Esophagus muscularis mucosa (tissue), 4 donors: ENCODE results near the gene DYNC2H1. TPM values are rescaled to one million over a fixed set of nuclear protein-coding genes. Genes with fewer than 3 reads are reported as not detected.

ENCODE experiments used
- DNase-seq: peaks from one replicate; pipeline ENCODE4 v3.0.0-alpha.2; 2017; ENCODE audit errors: extremely low spot score
- H3K27ac ChIP-seq, 4 donors: fragments of 200-600 bp; sonication (generic); replicated peaks in 1 of 4; 1 replicate in 3 of 4; 2 replicates in 1 of 4; pipeline ENCODE4 v1.5.1; 2016 to 2019; ENCODE audit warnings: mild to moderate bottlenecking in 1 of 4
- H3K27me3 ChIP-seq, 4 donors: fragments of 200-600 bp; sonication (generic); one replicate each; pipeline versions ENCODE4 v1.5.1 to v1.6.0; 2016 to 2019
- H3K36me3 ChIP-seq, 4 donors: fragments of 200-600 bp; sonication (generic); one replicate each; pipeline ENCODE4 v1.5.1; 2016 to 2019
- H3K4me1 ChIP-seq, 4 donors: fragments of 200-600 bp; sonication (generic); one replicate each; pipeline ENCODE4 v1.5.1; 2016 to 2019
- H3K4me3 ChIP-seq, 4 donors: fragments of 200-600 bp; sonication (generic); 1 replicate in 2 of 4; 2 replicates in 2 of 4; pipeline ENCODE4 v1.5.1; 2016 to 2019; ENCODE audit warnings: mild to moderate bottlenecking in 4 of 4, moderate library complexity in 1 of 4
- H3K9me3 ChIP-seq, 4 donors: fragments of 200-600 bp; sonication (generic); 1 replicate in 3 of 4; 2 replicates in 1 of 4; pipeline ENCODE4 v1.5.1; 2016 to 2019
- CTCF ChIP-seq, 3 experiments: fragments of 200-600 bp in 2 of 3; fragments of 450-650 bp in 1 of 3; sonication (generic) in 2 of 3; IDR thresholded peaks; one replicate each; pipeline ENCODE4 v1.5.1; 2017 to 2019; ENCODE audit warnings: antibody characterized with exemption in 3 of 3, mild to moderate bottlenecking in 2 of 3, moderate library complexity in 1 of 3
- EP300 ChIP-seq: sonication (generic); formaldehyde crosslinking; IDR thresholded peaks from one replicate; pipeline ENCODE4 v1.6.1; 2017; ENCODE audit warnings: antibody characterized with exemption
- POLR2A ChIP-seq: fragments of 450-650 bp; IDR thresholded peaks from one replicate; pipeline ENCODE4 v1.6.1; 2017; ENCODE audit warnings: antibody characterized with exemption, moderate library complexity, mild to moderate bottlenecking, low read depth
- POLR2AphosphoS5 ChIP-seq, 2 donors: sonication (generic); formaldehyde crosslinking; IDR thresholded peaks; one replicate each; pipeline ENCODE4 v1.6.1; 2017; ENCODE audit warnings: antibody characterized with exemption in 2 of 2
- WGBS: methylation state at CpG from one replicate; pipeline ENCODE4 v1.1.5; 2018; 5-methylcytosine and 5-hydroxymethylcytosine counted together
- intact Hi-C: fragments of 100-400 bp; cut with DNase I; formaldehyde crosslinking; loops from one replicate; pipeline ENCODE4 v1.15.1; 2023
- total RNA-seq, 4 donors: library from RNA; depleted of rRNA; stranded (reverse); fragments of >200 nt; gene quantifications; one replicate each; pipeline versions ENCODE4 v1.1.0 to v1.2.1, GENCODE V29; 2016

DYNC2H1 gene
- total RNA-seq, 4 donors from 2014 or later = 9.2 to 14.5 (median 12.5) TPM

- H3K27me3 ChIP-seq = no peaks in the 10 kb centered on the region
- H3K27ac ChIP-seq = no peak overlapping the region
- no peak for DNase-seq
- no peaks in the 10 kb centered on the region for H3K4me1 ChIP-seq
- H3K9me3 ChIP-seq = no peaks in the 10 kb centered on the region
- peaks cover 0 to 3% (median 0%) of the 10 kb centered on the region in 4 donors for H3K36me3 ChIP-seq
- 85% methylated on average over 1 of the region's 1 CpG for WGBS
- intact Hi-C loops = no loop called here
- TF ChIP-seq CTCF (IDR thresholded peaks at IDR 0.05) = no peak
- no peak for TF ChIP-seq POLR2AphosphoS5 (IDR thresholded peaks at IDR 0.05)
- TF ChIP-seq POLR2A = no peak
- TF ChIP-seq EP300 = no peak
- H3K4me3 ChIP-seq = no peak overlapping the region
These were observed 355.2 kb downstream of the DYNC2H1 start for GRCh38 chr11:103464420-103464819.

- Histone ChIP-seq H3K27me3 (no peaks in the 10 kb centered on the region), H3K9me3 (no peaks in the 10 kb centered on the region), H3K4me3 (no peak overlapping the region), H3K4me1 (no peaks in the 10 kb centered on the region), H3K27ac (no peak overlapping the region), H3K36me3 (peaks cover 0 to 3% (median 0%) of the 10 kb centered on the region in 4 donors)
- intact Hi-C loops = no loop called here
- DNase-seq = no peak
- 58% methylated on average over 3 of the region's 3 CpGs for WGBS
- TF ChIP-seq CTCF (IDR thresholded peaks at IDR 0.05) = no peak
- TF ChIP-seq POLR2A = no peak
- no peak for TF ChIP-seq POLR2AphosphoS5 (IDR thresholded peaks at IDR 0.05)
- TF ChIP-seq EP300 = no peak
These were observed 356.4 kb downstream of the DYNC2H1 start for GRCh38 chr11:103465555-103466140.

- 92% methylated on average over 4 of the region's 4 CpGs for WGBS
These were observed 362.3 kb downstream of the DYNC2H1 start for GRCh38 chr11:103471546-103471945.

GRCh38 chr11:103476874-103477273 is 367.6 kb downstream of the DYNC2H1 start:
- intact Hi-C loops = no loop called here
- H3K4me3 ChIP-seq = no peak overlapping the region
- no peak for DNase-seq
- TF ChIP-seq EP300 (no peak), POLR2AphosphoS5 (IDR thresholded peaks at IDR 0.05) (no peak), CTCF (IDR thresholded peaks at IDR 0.05) (no peak), POLR2A (no peak)
- no peaks in the 10 kb centered on the region for H3K27me3 ChIP-seq
- H3K36me3 ChIP-seq = no peaks in the 10 kb centered on the region
- no peaks in the 10 kb centered on the region for H3K4me1 ChIP-seq
- 79% methylated on average over 2 of the region's 2 CpGs for WGBS
- H3K27ac ChIP-seq = no peak overlapping the region
- H3K9me3 ChIP-seq = no peaks in the 10 kb centered on the region

More at GRCh38 chr11:103471546-103471945, 362.3 kb downstream of the DYNC2H1 start:
- Histone ChIP-seq H3K4me3 (no peak overlapping the region), H3K4me1 (no peaks in the 10 kb centered on the region), H3K27ac (no peak overlapping the region), H3K9me3 (no peaks in the 10 kb centered on the region), H3K36me3 (peaks cover 0 to 3% (median 0%) of the 10 kb centered on the region in 4 donors), H3K27me3 (no peaks in the 10 kb centered on the region)
- intact Hi-C loops = no loop called here
- TF ChIP-seq CTCF (IDR thresholded peaks at IDR 0.05) (no peak), EP300 (no peak), POLR2AphosphoS5 (IDR thresholded peaks at IDR 0.05) (no peak), POLR2A (no peak)
- no peak for DNase-seq

- Histone ChIP-seq H3K27ac (no peak overlapping the region), H3K36me3 (no peaks in the 10 kb centered on the region), H3K9me3 (no peaks in the 10 kb centered on the region), H3K27me3 (no peaks in the 10 kb centered on the region), H3K4me3 (no peak overlapping the region), H3K4me1 (no peaks in the 10 kb centered on the region)
- no peak for DNase-seq
- WGBS = 64% methylated on average over 4 of the region's 4 CpGs
- no peak for TF ChIP-seq EP300
- TF ChIP-seq CTCF (IDR thresholded peaks at IDR 0.05) = no peak
- TF ChIP-seq POLR2A = no peak
- no peak for TF ChIP-seq POLR2AphosphoS5 (IDR thresholded peaks at IDR 0.05)
- intact Hi-C loops = no loop called here
These were observed 371.2 kb downstream of the DYNC2H1 start for GRCh38 chr11:103480421-103480820.
